Posterior vena cava (tissue), 2 donors: ENCODE results near the gene KANSL1L. TPM values are rescaled to one million over a fixed set of nuclear protein-coding genes. Genes with fewer than 3 reads are reported as not detected.

Experiments used
- DNase-seq: peaks from one replicate; pipeline ENCODE4 v3.0.0-alpha.2; 2020; ENCODE audit warnings: low spot score
- intact Hi-C, 2 donors: fragments of 100-400 bp; cut with DNase I; formaldehyde crosslinking; loops; one replicate each; pipeline versions ENCODE4 v1.14.1 to v1.14.2; 2022 to 2023
- total RNA-seq, 2 donors: library from RNA; stranded (reverse); fragmentation: NEBNext Ultra II Directional; extraction: Animal tissue kit (Norgen Biotek cat#: 25700); gene quantifications; one replicate each; pipeline ENCODE4 v1.2.1, GENCODE V29; 2021
- donor health status: DM: yes; HTN: yes; CAD: no.
- donor health status: DM: yes; HTN: yes; CAD: no.

KANSL1L gene
- total RNA-seq, 2 donors from 2014 or later = 25.7 to 28.8 TPM

DNA sequence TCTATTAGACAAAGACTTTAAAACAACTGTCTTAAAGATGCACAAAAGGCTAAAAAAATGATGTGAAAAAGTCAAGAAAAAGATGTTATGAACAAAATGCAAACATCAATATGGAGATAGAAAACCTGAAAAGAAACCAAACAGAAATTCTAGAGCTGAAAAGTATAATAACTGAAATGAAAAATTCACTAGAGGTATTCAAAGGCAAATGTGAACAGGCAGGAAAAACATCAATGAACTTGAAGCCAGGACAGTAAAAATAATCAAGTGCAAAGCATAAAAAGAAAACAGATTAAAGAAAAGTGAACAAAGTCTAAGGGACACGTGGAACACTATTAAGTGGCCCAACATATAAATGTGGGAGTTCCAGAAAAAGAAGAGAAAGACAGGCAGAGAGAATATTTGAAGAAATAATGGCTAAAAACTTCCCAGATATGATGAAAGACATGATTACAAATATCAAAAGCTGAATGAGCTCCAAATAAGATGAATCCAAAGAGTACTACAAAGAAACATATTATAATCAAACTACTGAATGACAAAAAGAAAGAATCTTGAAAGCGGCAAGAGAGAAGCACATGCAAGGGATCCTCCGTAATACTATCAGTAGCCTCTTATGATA is 57.5 kb downstream of the KANSL1L start:
- DNase-seq = no peak
- intact Hi-C loops = no loop called here

DNA sequence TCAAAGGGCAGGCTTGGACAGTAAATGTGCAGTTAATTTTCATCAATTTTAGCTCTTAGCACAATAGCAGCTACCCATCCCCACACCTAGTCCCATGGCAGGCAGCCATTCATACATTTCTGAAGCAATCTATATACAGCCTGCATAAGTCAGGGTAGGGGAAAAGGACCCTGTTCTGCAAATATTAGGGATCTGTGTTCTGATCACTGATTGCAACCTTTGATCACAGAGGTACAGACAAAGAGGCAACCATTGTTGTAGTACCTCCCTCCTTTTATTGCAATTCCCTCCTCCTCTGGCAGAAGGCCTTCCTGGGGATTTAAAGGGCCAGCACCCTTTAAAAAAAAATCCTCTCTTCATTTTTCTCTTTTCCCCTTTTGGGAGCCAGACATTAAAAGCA is 58.3 kb downstream of the KANSL1L start:
- intact Hi-C loops = no loop called here
- no peak for DNase-seq

DNA sequence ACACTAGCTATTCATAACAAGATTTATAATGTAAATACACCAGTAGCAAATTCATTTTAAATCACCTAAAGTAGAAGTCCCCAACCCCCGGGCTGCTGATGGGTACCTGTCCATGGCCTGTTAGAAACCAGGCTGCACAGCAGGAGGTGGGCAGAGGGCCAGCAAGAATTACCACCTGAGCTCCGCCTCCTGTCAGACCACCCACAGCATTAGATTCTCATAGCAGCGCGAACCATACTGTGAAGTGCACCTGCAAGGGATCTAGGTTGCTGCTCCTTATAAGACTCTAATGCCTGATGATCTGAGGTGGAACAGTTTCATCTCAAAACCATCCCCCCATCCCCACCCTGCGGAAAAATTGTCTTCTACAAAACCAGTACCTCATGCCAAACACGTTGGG is 71.3 kb downstream of the KANSL1L start:
- DNase-seq = no peak
- intact Hi-C loops = no loop called here

GRCh38 chr2:210094787-210095186 is 76.4 kb downstream of the KANSL1L start:
- intact Hi-C loops = no loop called here
- DNase-seq = no peak

GRCh38 chr2:210092791-210093190 is 78.4 kb downstream of the KANSL1L start:
- intact Hi-C loops = no loop called here
- no peak for DNase-seq

DNA sequence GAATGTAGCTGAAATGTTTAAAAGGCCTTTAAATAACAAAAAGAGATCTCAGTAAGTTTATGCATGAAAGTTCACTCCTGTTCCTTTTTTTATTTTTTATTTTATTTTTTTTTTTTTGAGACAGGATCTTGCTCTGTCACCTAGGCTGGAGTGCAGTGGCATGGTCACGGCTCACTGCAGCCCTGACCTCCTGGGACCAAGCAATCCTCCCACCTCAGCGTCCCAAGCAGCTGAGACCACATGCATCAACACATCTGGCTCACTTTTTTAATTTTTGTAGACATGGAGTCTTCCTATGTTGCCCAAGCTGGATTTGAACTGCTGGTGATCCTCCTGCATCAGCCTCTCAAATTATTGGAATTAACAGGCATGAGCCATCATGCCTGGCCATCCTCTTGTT is 84.3 kb downstream of the KANSL1L start:
- no peak for DNase-seq
- intact Hi-C loops = no loop called here

DNA sequence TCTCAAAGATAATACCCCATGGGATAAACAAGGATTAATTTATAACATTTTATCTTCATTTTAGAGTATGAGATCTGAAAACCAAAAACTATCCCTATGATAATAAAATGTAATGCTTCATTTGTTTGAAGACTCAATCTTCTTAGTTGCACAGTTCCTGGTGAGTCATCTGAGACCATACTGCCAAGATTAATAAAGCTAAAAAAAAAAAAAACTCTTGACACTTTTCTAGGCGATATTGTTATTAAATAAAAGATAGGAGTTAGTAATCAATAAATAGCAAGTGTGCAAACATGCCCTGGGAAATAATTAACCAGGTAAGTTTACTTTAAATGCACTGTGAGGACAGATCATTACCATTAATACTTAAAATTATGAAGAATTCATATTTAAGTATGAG is 84.9 kb downstream of the KANSL1L start:
- DNase-seq = no peak
- intact Hi-C loops = no loop called here

DNA sequence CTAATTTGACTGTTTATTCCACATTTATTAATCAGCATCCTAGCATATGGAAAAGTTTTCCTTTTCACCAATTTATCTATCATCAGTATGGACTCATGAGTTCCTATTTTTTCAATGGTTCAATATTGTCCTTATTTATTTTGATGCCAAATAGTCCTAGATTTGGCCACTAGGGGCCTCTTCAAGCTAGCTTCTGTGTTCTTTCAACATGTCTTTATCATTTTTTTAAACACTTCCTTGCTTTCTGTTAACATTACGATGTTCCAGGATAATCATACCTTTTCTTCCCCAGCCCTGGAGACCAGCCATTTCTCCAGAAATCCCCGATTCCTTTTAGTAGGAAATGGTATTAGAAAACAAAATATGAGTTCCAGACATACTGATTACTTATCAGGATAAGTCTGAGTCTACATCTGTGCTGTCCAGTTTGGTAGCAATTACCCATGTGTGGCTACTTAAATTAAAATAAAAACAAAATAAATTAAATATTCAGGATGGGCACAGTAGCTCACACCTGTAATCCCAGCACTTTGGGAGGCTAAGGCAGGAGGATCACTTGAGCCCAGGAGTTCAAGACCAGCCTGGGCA is 98.2 kb downstream of the KANSL1L start:
- intact Hi-C loops = loop anchor here in 1 of 2 donors (10.0 kb wide), 1 partner anchor 122 kb away; no protein-coding TSS in a partner anchor
- no peak for DNase-seq

GRCh38 chr2:210072493-210072892 is 98.7 kb downstream of the KANSL1L start:
- intact Hi-C loops = loop anchor here in 1 of 2 donors (10.0 kb wide), 1 partner anchor 122 kb away; no protein-coding TSS in a partner anchor
- no peak for DNase-seq

GRCh38 chr2:210063306-210063705 is 107.9 kb downstream of the KANSL1L start:
- no peak for DNase-seq
- intact Hi-C loops = no loop called here

DNA sequence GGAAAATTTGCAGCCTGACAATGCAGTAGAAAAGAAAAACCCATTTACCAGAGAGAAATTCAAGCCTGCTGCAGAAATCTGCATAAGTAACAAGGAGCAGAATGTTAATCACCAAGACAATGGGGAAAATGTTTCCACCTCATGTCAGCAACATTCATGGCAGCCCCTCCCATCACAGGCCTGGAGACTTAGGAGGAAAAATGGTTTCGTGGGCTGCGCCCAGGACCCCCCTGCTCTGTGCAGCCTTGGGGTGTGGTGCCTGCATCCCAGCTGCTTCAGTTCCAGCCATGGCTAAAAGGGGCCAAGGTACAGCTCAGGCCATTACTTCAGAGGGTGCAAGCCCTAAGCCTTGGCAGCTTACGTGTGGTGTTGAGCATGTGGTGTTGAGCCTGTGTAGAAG is 115.4 kb downstream of the KANSL1L start:
- intact Hi-C loops = no loop called here
- DNase-seq = no peak

GRCh38 chr2:210054696-210055095 is 116.5 kb downstream of the KANSL1L start:
- intact Hi-C loops = no loop called here
- no peak for DNase-seq

- no peak for DNase-seq
- intact Hi-C loops = no loop called here
Measured at GRCh38 chr2:210050885-210051284, 120.3 kb downstream of the KANSL1L start.

DNA sequence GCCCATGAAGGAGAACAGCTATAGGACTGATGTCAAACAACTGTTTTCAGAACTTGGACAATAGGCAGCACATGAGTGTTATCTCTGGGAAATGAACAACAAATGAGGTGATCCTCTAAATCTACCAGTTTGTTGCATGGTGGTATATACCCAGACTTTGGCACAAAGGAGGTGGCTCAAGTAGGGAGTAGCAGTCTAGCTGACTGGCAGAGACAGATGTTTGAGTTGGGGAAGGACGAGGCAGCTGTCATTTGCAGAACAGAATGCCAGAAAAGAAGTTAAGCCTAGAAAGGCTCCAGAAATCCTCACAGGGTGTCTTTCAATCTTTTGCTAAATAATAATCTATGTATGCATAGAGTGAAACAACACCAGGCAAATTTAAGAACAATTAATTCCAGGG is 121.4 kb downstream of the KANSL1L start:
- intact Hi-C loops = no loop called here
- no peak for DNase-seq

GRCh38 chr2:210046851-210047500 is 124.2 kb downstream of the KANSL1L start:
- intact Hi-C loops = no loop called here
- no peak for DNase-seq

- no peak for DNase-seq
- intact Hi-C loops = no loop called here
Measured at GRCh38 chr2:210038078-210038477, 133.1 kb downstream of the KANSL1L start.

DNA sequence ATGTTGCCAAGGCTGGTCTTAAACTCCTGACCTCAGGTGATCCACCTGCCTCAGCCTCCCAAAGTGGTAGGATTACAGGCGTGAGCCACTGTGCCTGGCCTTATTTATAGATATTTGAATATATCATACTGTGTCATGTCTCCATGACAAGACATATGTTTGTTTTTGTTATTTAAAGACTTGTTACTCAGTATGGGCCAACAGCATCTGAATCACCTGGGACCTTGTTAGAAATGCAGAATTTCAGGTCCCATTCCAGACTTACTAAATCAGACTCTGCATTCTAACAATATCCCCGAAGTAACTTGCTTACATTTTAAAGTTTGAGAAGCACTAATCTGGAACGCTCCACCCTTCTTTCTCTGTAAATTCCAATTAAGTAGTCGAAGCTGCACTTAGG is 135.5 kb downstream of the KANSL1L start:
- DNase-seq = no peak
- intact Hi-C loops = no loop called here

DNA sequence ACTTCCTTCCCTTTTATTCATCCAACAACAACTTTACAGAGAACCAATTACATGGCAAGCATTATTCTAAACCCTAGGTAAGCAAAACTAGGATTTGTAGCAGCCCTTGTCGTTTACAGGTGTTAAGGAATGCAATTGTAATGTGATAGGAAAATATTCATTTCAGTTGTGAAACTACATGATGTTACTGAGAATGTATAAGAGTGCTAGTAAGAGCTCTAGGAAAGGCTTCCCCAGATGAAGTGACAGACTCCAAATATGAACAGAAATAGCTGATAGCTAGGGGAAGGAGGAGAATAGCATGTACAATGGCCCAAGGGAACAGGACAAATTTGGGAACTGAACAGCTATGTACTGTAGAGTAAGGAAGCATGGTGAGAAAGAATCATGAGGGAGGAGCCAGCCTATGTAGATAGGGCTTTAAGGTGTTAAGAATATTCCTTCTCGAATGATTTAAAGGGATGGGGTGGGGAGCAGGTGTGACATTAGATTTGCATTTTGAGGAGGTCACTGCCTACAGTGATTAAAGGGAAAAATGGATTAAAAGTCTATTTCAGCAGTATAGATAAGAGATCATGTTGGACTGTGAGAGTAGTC is 137.0 kb downstream of the KANSL1L start:
- intact Hi-C loops = no loop called here
- no peak for DNase-seq

- intact Hi-C loops = no loop called here
- DNase-seq = no peak
Measured at GRCh38 chr2:210028178-210028577, 143.0 kb downstream of the KANSL1L start.

GRCh38 chr2:210027608-210028007 is 143.6 kb downstream of the KANSL1L start:
- intact Hi-C loops = no loop called here

DNA sequence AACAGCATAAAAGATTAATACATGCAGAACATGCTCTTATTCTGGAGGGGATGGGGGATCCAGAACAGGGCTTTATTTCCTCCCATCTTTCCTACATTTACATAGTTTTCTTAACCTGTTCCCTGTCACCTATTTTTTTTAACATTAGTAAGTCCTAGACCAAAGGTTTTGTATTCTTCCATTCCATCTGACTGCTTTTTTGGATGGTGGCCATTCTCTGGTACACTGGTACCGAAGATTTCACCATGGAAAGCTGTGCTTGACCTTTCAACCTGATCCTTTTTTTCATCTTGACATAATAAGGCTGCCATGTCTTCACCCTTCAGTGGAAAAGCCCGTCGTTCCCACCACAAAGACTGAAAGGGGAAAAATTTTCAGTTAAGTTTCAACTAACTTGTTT is 148.4 kb downstream of the KANSL1L start:
- intact Hi-C loops = no loop called here

More at GRCh38 chr2:210027608-210028007, 143.6 kb downstream of the KANSL1L start:
- no peak for DNase-seq

More for the DNA sequence above, 148.4 kb downstream of the KANSL1L start:
- DNase-seq = no peak
